HepG2 (cell line): Measurements from ENCODE around the gene VPS11. TPM values are rescaled to one million over a fixed set of nuclear protein-coding genes. Genes with fewer than 3 reads are reported as not detected.
A peak's percentile ranks its signal among the peaks of the same experiment; 100 is the strongest.

ENCODE experiments used
- ADNP ChIP-seq: sonication (generic); formaldehyde crosslinking; IDR thresholded peaks from 2 replicates; pipeline ENCODE4 v1.4.0; 2020; ENCODE audit warnings: missing genetic modification reagents
- AGO1 ChIP-seq: fragments of 200-400 bp; formaldehyde crosslinking; IDR thresholded peaks from 2 replicates; pipeline ENCODE4 v1.6.1; 2017; ENCODE audit warnings: mild to moderate bottlenecking, low read depth, low read length, moderate library complexity; ENCODE audit not compliant: poor library complexity, severe bottlenecking
- GABPB1 ChIP-seq: IDR thresholded peaks from 2 replicates; pipeline ENCODE4 v1.6.1; 2016; ENCODE audit warnings: mild to moderate bottlenecking, missing genetic modification reagents, moderate library complexity, missing compliant biosample characterization
- HNF1A ChIP-seq, 2 experiments: sonication (generic) in 1 of 2; formaldehyde crosslinking in 1 of 2; IDR thresholded peaks; 2 replicates each; pipeline versions ENCODE4 v1.4.0 to v1.6.1; 2016 to 2020; ENCODE audit warnings: borderline replicate concordance in 1 of 2, low read depth in 1 of 2, mild to moderate bottlenecking in 1 of 2, missing genetic modification reagents in 1 of 2
- NFE2L2 ChIP-seq: fragments of 150-350 bp; IDR thresholded peaks from 2 replicates; pipeline ENCODE4 v1.6.1; 2014; ENCODE audit warnings: low read length
- PHB2 ChIP-seq: fragments of 450-650 bp; IDR thresholded peaks from 2 replicates; pipeline ENCODE4 v1.6.1; 2018; ENCODE audit not compliant: partially characterized antibody
- POLR2A ChIP-seq, 2 experiments: IDR thresholded peaks; 2 replicates each; pipeline ENCODE4 v1.6.1; 2011; ENCODE audit warnings: low read depth in 2 of 2, low read length in 2 of 2, mild to moderate bottlenecking in 1 of 2, moderate library complexity in 1 of 2; ENCODE audit not compliant: insufficient read depth in 1 of 2
- SIX1 ChIP-seq: sonication (generic); formaldehyde crosslinking; IDR thresholded peaks from 2 replicates; pipeline ENCODE4 v1.4.0; 2020; ENCODE audit warnings: missing genetic modification reagents, borderline replicate concordance
- SNAPC4 ChIP-seq: sonication (generic); formaldehyde crosslinking; IDR thresholded peaks from 2 replicates; pipeline ENCODE4 v1.4.0; 2020; ENCODE audit warnings: mild to moderate bottlenecking, missing genetic modification reagents
- SRSF1 ChIP-seq: fragments of 200-400 bp; formaldehyde crosslinking; optimal IDR thresholded peaks from 2 replicates; pipeline ENCODE3; 2017; ENCODE audit warnings: mild to moderate bottlenecking, low read depth, low read length, moderate library complexity
- ZNF256 ChIP-seq: sonication (generic); formaldehyde crosslinking; conservative IDR thresholded peaks from 2 replicates; pipeline ENCODE4 v1.4.0; 2020; ENCODE audit warnings: missing genetic modification reagents
- ZNF552 ChIP-seq: sonication (generic); formaldehyde crosslinking; IDR thresholded peaks from 2 replicates; pipeline ENCODE4 v1.9.0; 2022; ENCODE audit warnings: missing genetic modification reagents, mild to moderate bottlenecking, borderline replicate concordance
- polyA plus RNA-seq, 8 experiments: library from polyadenylated mRNA; depleted of rRNA in 3 of 8; stranded (reverse) in 7 of 8; unstranded in 1 of 8; fragments of >200 nt; fragmentation: Illumina TruSeq in 4 of 8; extraction: Trizol in 4 of 8; gene quantifications; 2 replicates each; pipeline versions ENCODE4 v1.2.1 to v1.2.3, GENCODE V29; 2011 to 2016; ENCODE audit warnings: low read depth in 4 of 8, missing spikeins in 1 of 8, mixed read lengths in 1 of 8; ENCODE audit not compliant: insufficient read depth in 1 of 8
- total RNA-seq, 5 experiments: library from RNA; depleted of rRNA; stranded (reverse); fragments of >200 nt; fragmentation: Illumina TruSeq; extraction: Trizol; gene quantifications; 2 replicates each; pipeline ENCODE4 v1.2.3, GENCODE V29; 2016; ENCODE audit warnings: low read depth in 1 of 5
- TF ChIP-seq, protein P1 (sequence below): sonication (generic); formaldehyde crosslinking; IDR thresholded peaks from 2 replicates; pipeline ENCODE4 v1.4.0; 2020; ENCODE audit warnings: missing genetic modification reagents, borderline replicate concordance
- TF ChIP-seq, protein P2 (sequence below): sonication (generic); formaldehyde crosslinking; IDR thresholded peaks from 2 replicates; pipeline ENCODE4 v1.4.0; 2020; ENCODE audit warnings: missing genetic modification reagents, mild to moderate bottlenecking, borderline replicate concordance

VPS11 gene
- total and polyA plus RNA-seq, 2 of the 13 experiments (the other 11 are each of a cell fraction or from before 2014, with no cell fraction given) = 13.7 to 21.6 TPM

DNA sequence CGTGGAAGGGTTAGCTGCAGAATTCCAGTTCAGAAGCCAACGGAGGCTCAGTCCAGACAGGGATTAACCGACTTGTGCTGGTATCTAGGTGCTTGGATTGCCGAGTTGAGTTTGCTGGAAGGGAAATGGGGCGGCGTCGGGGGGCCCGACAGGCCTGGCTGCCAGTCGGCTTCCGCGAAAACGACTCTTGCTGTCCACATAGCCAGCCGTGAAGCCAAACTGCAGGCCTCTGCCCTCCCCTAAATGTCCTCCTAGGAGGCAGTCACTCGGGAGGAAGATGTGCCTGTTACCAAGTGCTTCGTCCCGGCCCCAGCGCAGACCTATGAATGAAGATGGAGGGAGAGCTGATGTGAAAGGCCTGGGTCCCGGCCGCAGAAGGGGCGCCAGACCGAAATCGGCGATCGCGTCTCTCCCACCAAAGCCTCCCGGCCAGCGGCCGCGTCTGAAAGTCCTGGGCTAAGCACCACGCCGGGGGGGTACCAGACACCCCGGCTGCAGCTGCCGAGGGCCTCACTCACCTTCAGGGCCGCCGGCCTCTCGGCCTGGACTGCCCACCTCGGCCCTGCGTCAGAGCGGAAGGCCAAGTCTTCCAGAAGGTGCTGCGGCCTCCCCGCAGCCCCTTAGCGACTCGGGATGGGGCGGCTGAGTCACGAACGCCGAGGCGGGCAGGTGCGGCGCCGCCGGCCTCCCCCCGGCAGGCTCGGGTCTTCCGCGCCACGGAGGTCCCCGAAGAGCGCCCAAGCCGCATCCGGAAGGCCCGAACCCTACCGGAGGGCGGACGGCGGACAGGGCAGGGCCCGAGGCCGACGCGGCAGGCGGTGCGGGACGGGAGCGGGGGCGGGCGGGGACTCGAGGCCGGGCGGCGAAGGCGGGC lies 26.6 kb downstream of the VPS11 start (continued):
- TF ChIP-seq SNAPC4 (CRISPR knock-in tag) (no peak), ZNF552 (CRISPR knock-in tag) (no peak), GABPB1 (peak; percentile 9; the same call in 1 of the 2 replicates), PHB2 (no peak), HNF1A (IDR thresholded peaks at IDR 0.05; ENCODE audit: low read depth) (no peak), HNF1A (CRISPR knock-in tag; IDR thresholded peaks at IDR 0.05; ENCODE audit: borderline replicate concordance) (no peak), ADNP (CRISPR knock-in tag) (no peak), POLR2A (IDR thresholded peaks at IDR 0.05; ENCODE audit: insufficient read depth in 1 of 2, low read depth in 2 of 2, low read length in 2 of 2) (peak in 1 of 2 experiments; percentile 49; a peak in 2 of 4 replicates), SIX1 (CRISPR knock-in tag) (no peak), NFE2L2 (no peak), SRSF1 (peak; percentile 67), AGO1 (no peak), ZNF256 (CRISPR knock-in tag) (no peak)
- TF ChIP-seq, protein P1, sequence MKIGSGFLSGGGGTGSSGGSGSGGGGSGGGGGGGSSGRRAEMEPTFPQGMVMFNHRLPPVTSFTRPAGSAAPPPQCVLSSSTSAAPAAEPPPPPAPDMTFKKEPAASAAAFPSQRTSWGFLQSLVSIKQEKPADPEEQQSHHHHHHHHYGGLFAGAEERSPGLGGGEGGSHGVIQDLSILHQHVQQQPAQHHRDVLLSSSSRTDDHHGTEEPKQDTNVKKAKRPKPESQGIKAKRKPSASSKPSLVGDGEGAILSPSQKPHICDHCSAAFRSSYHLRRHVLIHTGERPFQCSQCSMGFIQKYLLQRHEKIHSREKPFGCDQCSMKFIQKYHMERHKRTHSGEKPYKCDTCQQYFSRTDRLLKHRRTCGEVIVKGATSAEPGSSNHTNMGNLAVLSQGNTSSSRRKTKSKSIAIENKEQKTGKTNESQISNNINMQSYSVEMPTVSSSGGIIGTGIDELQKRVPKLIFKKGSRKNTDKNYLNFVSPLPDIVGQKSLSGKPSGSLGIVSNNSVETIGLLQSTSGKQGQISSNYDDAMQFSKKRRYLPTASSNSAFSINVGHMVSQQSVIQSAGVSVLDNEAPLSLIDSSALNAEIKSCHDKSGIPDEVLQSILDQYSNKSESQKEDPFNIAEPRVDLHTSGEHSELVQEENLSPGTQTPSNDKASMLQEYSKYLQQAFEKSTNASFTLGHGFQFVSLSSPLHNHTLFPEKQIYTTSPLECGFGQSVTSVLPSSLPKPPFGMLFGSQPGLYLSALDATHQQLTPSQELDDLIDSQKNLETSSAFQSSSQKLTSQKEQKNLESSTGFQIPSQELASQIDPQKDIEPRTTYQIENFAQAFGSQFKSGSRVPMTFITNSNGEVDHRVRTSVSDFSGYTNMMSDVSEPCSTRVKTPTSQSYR (CRISPR knock-in tag) = no peak
- TF ChIP-seq, protein P2, sequence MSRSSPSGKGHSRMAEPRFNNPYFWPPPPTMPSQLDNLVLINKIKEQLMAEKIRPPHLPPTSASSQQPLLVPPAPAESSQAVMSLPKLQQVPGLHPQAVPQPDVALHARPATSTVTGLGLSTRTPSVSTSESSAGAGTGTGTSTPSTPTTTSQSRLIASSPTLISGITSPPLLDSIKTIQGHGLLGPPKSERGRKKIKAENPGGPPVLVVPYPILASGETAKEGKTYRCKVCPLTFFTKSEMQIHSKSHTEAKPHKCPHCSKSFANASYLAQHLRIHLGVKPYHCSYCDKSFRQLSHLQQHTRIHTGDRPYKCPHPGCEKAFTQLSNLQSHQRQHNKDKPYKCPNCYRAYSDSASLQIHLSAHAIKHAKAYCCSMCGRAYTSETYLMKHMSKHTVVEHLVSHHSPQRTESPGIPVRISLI (CRISPR knock-in tag) = no peak
